GM06990 (cell line): Measurements from ENCODE around the gene OBSCN.

ENCODE experiments used
- DNase-seq: peaks from one replicate; pipeline ENCODE4 v3.0.0-alpha.2; 2011; ENCODE audit not compliant: insufficient read length; ENCODE audit errors: extremely low read depth
- H3K27me3 ChIP-seq: replicated peaks from 2 replicates; pipeline ENCODE4 v1.6.0; 2011; ENCODE audit warnings: low read length; ENCODE audit not compliant: control insufficient read depth, insufficient read depth
- H3K36me3 ChIP-seq: 2 replicates; pipeline ENCODE4 v1.5.1; 2011; ENCODE audit warnings: low read length; ENCODE audit not compliant: control insufficient read depth, insufficient read depth
- H3K4me3 ChIP-seq: replicated peaks from 2 replicates; pipeline ENCODE4 v1.5.1; 2011; ENCODE audit warnings: low read depth, mild to moderate bottlenecking, control low read depth, low read length
- CTCF ChIP-seq: IDR thresholded peaks from 2 replicates; pipeline ENCODE4 v1.5.1; 2011; ENCODE audit warnings: low read length, control low read depth, mild to moderate bottlenecking, inconsistent platforms; ENCODE audit not compliant: insufficient read depth, poor library complexity, severe bottlenecking

Gene OBSCN

GRCh38 chr1:228408869-228409805 lies 201.3 kb downstream of the OBSCN start:
- Histone ChIP-seq H3K36me3 (no peaks in the 10 kb centered on the region; the same call in 1 of the 2 replicates), H3K4me3 (no peak overlapping the region), H3K27me3 (no peaks in the 10 kb centered on the region)
- no peak for DNase-seq
- TF ChIP-seq CTCF, result no peak

GRCh38 chr1:228410015-228410414 lies 202.2 kb downstream of the OBSCN start:
- no peak for TF ChIP-seq CTCF
- no peaks in the 10 kb centered on the region for H3K27me3 ChIP-seq
- H3K36me3 ChIP-seq, result no peaks in the 10 kb centered on the region; the same call in 1 of the 2 replicates
- no peak overlapping the region for H3K4me3 ChIP-seq
- no peak for DNase-seq

GRCh38 chr1:228410671-228411070 lies 202.8 kb downstream of the OBSCN start:
- Histone ChIP-seq H3K27me3 (no peaks in the 10 kb centered on the region), H3K4me3 (no peak overlapping the region), H3K36me3 (no peaks in the 10 kb centered on the region; the same call in 1 of the 2 replicates)
- TF ChIP-seq CTCF, result no peak
- DNase-seq, result no peak

GRCh38 chr1:228411121-228411520 lies 203.3 kb downstream of the OBSCN start:
- no peak for TF ChIP-seq CTCF
- Histone ChIP-seq H3K4me3 (no peak overlapping the region), H3K36me3 (no peaks in the 10 kb centered on the region; the same call in 1 of the 2 replicates), H3K27me3 (no peaks in the 10 kb centered on the region; the same call in 1 of the 2 replicates)
- no peak for DNase-seq

- no peak for TF ChIP-seq CTCF
- H3K27me3 ChIP-seq, result no peaks in the 10 kb centered on the region; the same call in 1 of the 2 replicates
- no peak for DNase-seq
- no peak overlapping the region for H3K4me3 ChIP-seq
- no peaks in the 10 kb centered on the region; the same call in 1 of the 2 replicates for H3K36me3 ChIP-seq
These were observed 203.9 kb downstream of the OBSCN start for GRCh38 chr1:228411548-228412430.
